ENCODE data around the gene GPC2. TPM values are rescaled to one million over a fixed set of nuclear protein-coding genes. Genes with fewer than 3 reads are reported as not detected.
"Not testable (repeated sequence)": the region's sequence is repeated elsewhere in the genome, so short reads cannot be mapped to it uniquely, and the experiment has no call there.

The GPC2 gene
- total RNA-seq, 1 experiment from 2014 or later = 10.9 TPM

GRCh38 chr7:100204454-100204853, 27.3 kb upstream of the GPC2 start:
- DNase-seq (ENCODE audit: low read depth) = no peak

GRCh38 chr7:100200693-100201092, 23.5 kb upstream of the GPC2 start:
- DNase-seq (ENCODE audit: low read depth) = no peak

GRCh38 chr7:100198266-100198665, 21.1 kb upstream of the GPC2 start:
- DNase-seq (ENCODE audit: low read depth) = no peak

- not testable (repeated sequence) for DNase-seq (ENCODE audit: low read depth)
Observed at GRCh38 chr7:100195901-100196322, 18.7 kb upstream of the GPC2 start.

- DNase-seq (ENCODE audit: low read depth) = no peak
Observed at GRCh38 chr7:100195222-100195621, 18.0 kb upstream of the GPC2 start.

- DNase-seq (ENCODE audit: low read depth) = no peak
Observed at GRCh38 chr7:100192969-100193368, 15.8 kb upstream of the GPC2 start.

- not testable (repeated sequence) for DNase-seq (ENCODE audit: low read depth)
Observed at GRCh38 chr7:100192281-100192862, 15.2 kb upstream of the GPC2 start.

- no peak for DNase-seq (ENCODE audit: low read depth)
Observed at GRCh38 chr7:100191775-100192174, 14.6 kb upstream of the GPC2 start.

GRCh38 chr7:100190048-100190711, 13.0 kb upstream of the GPC2 start:
- DNase-seq (ENCODE audit: low read depth) = no peak

GRCh38 chr7:100189061-100189460, 11.9 kb upstream of the GPC2 start:
- DNase-seq (ENCODE audit: low read depth) = no peak

GRCh38 chr7:100185726-100186125, 8.5 kb upstream of the GPC2 start:
- DNase-seq (ENCODE audit: low read depth) = no peak

- not testable (repeated sequence) for DNase-seq (ENCODE audit: low read depth)
Observed at GRCh38 chr7:100183090-100183489, 5.9 kb upstream of the GPC2 start.

- not testable (repeated sequence) for DNase-seq (ENCODE audit: low read depth)
Observed at GRCh38 chr7:100182616-100183015, 5.4 kb upstream of the GPC2 start.

GRCh38 chr7:100180084-100180483, 2.9 kb upstream of the GPC2 start:
- not testable (repeated sequence) for DNase-seq (ENCODE audit: low read depth)

- DNase-seq (ENCODE audit: low read depth) = no peak
Observed at GRCh38 chr7:100176096-100177044, 811 bp downstream of the GPC2 start.

- no peak for DNase-seq (ENCODE audit: low read depth)
Observed at GRCh38 chr7:100175296-100175935, 1.8 kb downstream of the GPC2 start.

GRCh38 chr7:100174582-100174981, 2.6 kb downstream of the GPC2 start:
- DNase-seq (ENCODE audit: low read depth) = no peak

- no peak for DNase-seq (ENCODE audit: low read depth)
Observed at GRCh38 chr7:100173806-100174495, 3.2 kb downstream of the GPC2 start.

- DNase-seq (ENCODE audit: low read depth) = no peak
Observed at GRCh38 chr7:100171840-100172239, 5.3 kb downstream of the GPC2 start.

GRCh38 chr7:100171087-100171681, 6.0 kb downstream of the GPC2 start:
- DNase-seq (ENCODE audit: low read depth) = no peak

Measured in Daoy (cell line).